GM12878 (cell line): ENCODE results near the gene SAMHD1. TPM values are rescaled to one million over a fixed set of nuclear protein-coding genes. Genes with fewer than 3 reads are reported as not detected.

Experiments
- ATF2 ChIP-seq: IDR thresholded peaks from 2 replicates; pipeline ENCODE4 v1.6.1; 2012; ENCODE audit warnings: low read length, inconsistent platforms
- BCL3 ChIP-seq: IDR thresholded peaks from 2 replicates; pipeline ENCODE4 v1.6.1; 2011; ENCODE audit warnings: borderline replicate concordance, low read depth, mild to moderate bottlenecking, moderate library complexity, low read length; ENCODE audit not compliant: insufficient read depth, poor library complexity, severe bottlenecking
- CHD1 ChIP-seq: IDR thresholded peaks from 2 replicates; pipeline ENCODE4 v1.6.1; 2012; ENCODE audit warnings: low read depth, low read length, improper control_type of control experiment
- IKZF2 ChIP-seq, 2 experiments: fragments of 450-650 bp; IDR thresholded peaks; 2 replicates each; pipeline ENCODE4 v1.6.1; 2017; ENCODE audit warnings: mild to moderate bottlenecking in 2 of 2, moderate library complexity in 2 of 2
- JUND ChIP-seq: IDR thresholded peaks from 2 replicates; pipeline ENCODE4 v1.6.1; 2012; ENCODE audit warnings: low read depth, mild to moderate bottlenecking, low read length, improper control_type of control experiment, moderate library complexity
- MYC ChIP-seq: IDR thresholded peaks from 2 replicates; pipeline ENCODE4 v1.6.1; 2011; ENCODE audit warnings: mild to moderate bottlenecking, low read length, moderate library complexity, inconsistent platforms; ENCODE audit not compliant: insufficient read depth, insufficient replicate concordance, insufficient read length, severe bottlenecking
- NBN ChIP-seq: fragments of 450-650 bp; IDR thresholded peaks from 2 replicates; pipeline ENCODE4 v1.6.1; 2016
- NR2C1 ChIP-seq: fragments of 450-650 bp; IDR thresholded peaks from 2 replicates; pipeline ENCODE4 v1.6.1; 2017; ENCODE audit warnings: antibody characterized with exemption, mild to moderate bottlenecking, moderate library complexity
- NRF1 ChIP-seq: conservative IDR thresholded peaks from 2 replicates; pipeline ENCODE4 v1.6.1; 2011; ENCODE audit warnings: mild to moderate bottlenecking, low read depth, low read length, improper control_type of control experiment
- POLR2AphosphoS2 ChIP-seq: IDR thresholded peaks from 2 replicates; pipeline ENCODE4 v1.6.1; 2011; ENCODE audit warnings: low read depth, mild to moderate bottlenecking, low read length, improper control_type of control experiment, moderate library complexity
- SPI1 ChIP-seq: IDR thresholded peaks from 2 replicates; pipeline ENCODE4 v1.6.1; 2011; ENCODE audit warnings: low read depth, mild to moderate bottlenecking, low read length, moderate library complexity, borderline replicate concordance; ENCODE audit not compliant: insufficient read depth
- TAF1 ChIP-seq: IDR thresholded peaks from 2 replicates; pipeline ENCODE4 v1.6.1; 2011; ENCODE audit warnings: mild to moderate bottlenecking, low read depth, low read length, borderline replicate concordance
- TCF7 ChIP-seq: IDR thresholded peaks from 2 replicates; pipeline ENCODE4 v1.6.1; 2014; ENCODE audit warnings: antibody characterized with exemption, borderline replicate concordance
- ZBTB4 ChIP-seq: fragments of 450-650 bp; formaldehyde crosslinking; IDR thresholded peaks from 2 replicates; pipeline ENCODE4 v1.4.0; 2022; ENCODE audit warnings: mild to moderate bottlenecking, moderate library complexity
- ZBTB40 ChIP-seq: fragments of 450-650 bp; IDR thresholded peaks from 2 replicates; pipeline ENCODE4 v1.6.1; 2016; ENCODE audit warnings: mild to moderate bottlenecking, moderate library complexity, borderline replicate concordance
- ZSCAN29 ChIP-seq: fragments of 450-650 bp; IDR thresholded peaks from 2 replicates; pipeline ENCODE4 v1.6.1; 2017; ENCODE audit warnings: mild to moderate bottlenecking, moderate library complexity
- polyA plus RNA-seq, 11 experiments: library from polyadenylated mRNA; depleted of rRNA in 4 of 11; unstranded in 6 of 11; stranded (reverse) in 5 of 11; fragments of >200 nt; fragmentation: Nextera tagmentation in 4 of 11; fragmentation: Illumina TruSeq in 1 of 11; extraction: Ambion mirVana in 4 of 11; extraction: Trizol in 1 of 11; gene quantifications; 1 replicate in 1 of 11; 2 replicates in 10 of 11; pipeline versions ENCODE4 v1.2.1 to v1.2.3, GENCODE V29; 2011 to 2016; ENCODE audit warnings: inconsistent platforms in 2 of 11, missing spikeins in 2 of 11, low read depth in 1 of 11
- total RNA-seq, 4 experiments: library from RNA; depleted of rRNA in 3 of 4; stranded (reverse); fragments of >200 nt in 3 of 4; fragmentation: Illumina TruSeq in 1 of 4; extraction: Trizol in 1 of 4; gene quantifications; 2 replicates each; pipeline versions ENCODE4 v1.2.1 to v1.2.3, GENCODE V29; 2013 to 2021

SAMHD1 gene
- total and polyA plus RNA-seq, 10 of the 15 experiments (the other 5 are each of a cell fraction or from before 2014, with no cell fraction given): 20.5 to 47.9 (median 38.8) TPM

- TF ChIP-seq ZBTB4 (CRISPR knock-in tag) (no peak), ZSCAN29 (no peak), ZBTB40 (no peak), CHD1 (no peak), TAF1 (no peak), NR2C1 (no peak), BCL3 (no peak), IKZF2 (IDR thresholded peaks at IDR 0.05) (no peak), NBN (no peak), MYC (no peak), POLR2AphosphoS2 (no peak), SPI1 (no peak), ATF2 (no peak), NRF1 (no peak), JUND (no peak), TCF7 (no peak)
- TF ChIP-seq, all 136 proteins: peak for 0
Observed at GRCh38 chr20:36969051-36969450, 17.5 kb upstream of the SAMHD1 start (continued).
